Breast epithelium (tissue), 4 donors: ENCODE measurements around the gene LBX1. TPM values are rescaled to one million over a fixed set of nuclear protein-coding genes. Genes with fewer than 3 reads are reported as not detected.

Source experiments
- DNase-seq, 2 donors: peaks; one replicate each; pipeline ENCODE4 v3.0.0-alpha.2; 2019; ENCODE audit warnings: low spot score in 2 of 2
- H3K27ac ChIP-seq, 2 donors: fragments of 200-600 bp; sonication (generic) in 1 of 2; one replicate each; pipeline ENCODE4 v1.5.1; 2016 to 2019; ENCODE audit warnings: mild to moderate bottlenecking in 1 of 2
- H3K27me3 ChIP-seq, 2 donors: fragments of 200-600 bp; sonication (generic) in 1 of 2; one replicate each; pipeline versions ENCODE4 v1.5.1 to v1.6.0; 2017 to 2019; ENCODE audit warnings: control low read depth in 1 of 2, mild to moderate bottlenecking in 1 of 2
- H3K36me3 ChIP-seq: fragments of 200-600 bp; one replicate; pipeline ENCODE4 v1.5.1; 2019
- H3K4me1 ChIP-seq, 2 donors: fragments of 200-600 bp; sonication (generic); one replicate each; pipeline ENCODE4 v1.5.1; 2016 to 2019; ENCODE audit warnings: control low read depth in 1 of 2
- H3K4me3 ChIP-seq, 3 donors: fragments of 200-600 bp; sonication (generic); 1 replicate in 2 of 3; 2 replicates in 1 of 3; pipeline ENCODE4 v1.5.1; 2016 to 2019; ENCODE audit warnings: mild to moderate bottlenecking in 3 of 3, moderate library complexity in 2 of 3
- H3K9me3 ChIP-seq, 2 donors: fragments of 200-600 bp; sonication (generic) in 1 of 2; one replicate each; pipeline ENCODE4 v1.5.1; 2016 to 2019; ENCODE audit warnings: control low read depth in 1 of 2
- CTCF ChIP-seq, 3 donors: fragments of 450-650 bp; IDR thresholded peaks; one replicate each; pipeline ENCODE4 v1.5.1; 2016 to 2017; ENCODE audit warnings: antibody characterized with exemption in 3 of 3, mild to moderate bottlenecking in 3 of 3, moderate library complexity in 3 of 3
- POLR2A ChIP-seq: fragments of 450-650 bp; IDR thresholded peaks from one replicate; pipeline ENCODE4 v1.6.1; 2016; ENCODE audit warnings: antibody characterized with exemption, mild to moderate bottlenecking, moderate library complexity
- POLR2AphosphoS5 ChIP-seq, 3 donors: sonication (generic); formaldehyde crosslinking; IDR thresholded peaks; one replicate each; pipeline ENCODE4 v1.6.1; 2017; ENCODE audit warnings: antibody characterized with exemption in 3 of 3
- intact Hi-C: fragments of 100-400 bp; cut with DNase I; formaldehyde crosslinking; loops from one replicate; pipeline ENCODE4 v1.15.1; 2023; ENCODE audit warnings: low total_unique reads
- total RNA-seq, 3 donors: library from RNA; depleted of rRNA; stranded (reverse); fragments of >200 nt; gene quantifications; one replicate each; pipeline ENCODE4 v1.1.0, GENCODE V29; 2016

The LBX1 gene
- total RNA-seq, 3 donors from 2014 or later: not detected

GRCh38 chr10:101224910-101225823 is 4.1 kb downstream of the LBX1 start:
- Histone ChIP-seq H3K4me1 (peaks cover 14 to 38% of the 10 kb centered on the region in 2 donors), H3K27me3 (peaks cover 23 to 100% of the 10 kb centered on the region in 2 donors), H3K36me3 (no peaks in the 10 kb centered on the region), H3K4me3 (peak overlapping the region; percentile 17 to 56 (median 22)), H3K9me3 (no peaks in the 10 kb centered on the region), H3K27ac (no peak overlapping the region)
- no peak for TF ChIP-seq POLR2A
- no peak for TF ChIP-seq POLR2AphosphoS5 (IDR thresholded peaks at IDR 0.05)
- TF ChIP-seq CTCF (IDR thresholded peaks at IDR 0.05): no peak
- intact Hi-C loops: no loop called here
- no peak for DNase-seq

DNA sequence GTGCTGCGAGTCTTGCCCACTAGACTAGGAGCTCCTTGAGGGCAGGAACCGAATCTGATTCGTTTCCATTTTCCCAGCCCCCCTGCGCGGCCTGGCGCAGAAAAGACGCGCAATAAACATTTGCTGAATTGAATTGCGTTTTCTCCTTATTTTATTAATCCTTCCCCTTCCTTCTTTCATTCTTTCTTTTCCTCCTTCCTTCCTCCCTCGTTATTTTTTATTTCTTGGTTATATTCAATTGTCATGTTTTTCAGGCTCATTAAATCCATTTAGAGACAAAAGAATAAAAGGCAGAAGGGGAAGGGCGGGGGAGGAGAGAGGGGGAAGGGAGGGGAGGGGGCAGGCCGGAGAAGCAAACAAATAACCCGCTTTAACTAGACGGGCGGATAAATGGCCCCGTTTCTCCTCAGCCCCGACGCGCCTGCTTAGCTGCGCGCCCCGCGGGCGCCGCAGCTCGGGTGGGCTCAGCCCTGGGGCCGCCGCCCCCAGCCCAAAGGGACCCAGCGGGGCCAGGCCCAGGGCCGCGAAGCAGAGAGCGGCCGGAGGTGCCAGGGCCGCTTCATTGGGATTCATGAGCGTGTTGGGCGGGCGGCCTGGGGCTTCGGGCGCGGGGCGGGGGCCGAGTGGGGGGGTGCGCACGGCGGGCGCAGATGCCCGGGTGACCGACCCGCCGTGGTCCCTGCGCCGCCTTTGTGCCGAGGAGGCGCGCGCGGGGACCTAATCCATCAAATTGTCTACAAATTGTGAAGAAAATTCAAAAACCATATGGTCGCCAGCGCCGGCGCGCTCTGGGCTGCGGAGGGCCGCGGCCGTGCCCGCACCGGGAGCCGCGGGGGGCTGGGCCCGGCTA is 5.0 kb downstream of the LBX1 start:
- no peak overlapping the region for H3K27ac ChIP-seq
- peaks cover 8 to 30% of the 10 kb centered on the region in 2 donors for H3K4me1 ChIP-seq
- no peaks in the 10 kb centered on the region for H3K36me3 ChIP-seq
- intact Hi-C loops: no loop called here
- H3K27me3 ChIP-seq: peaks cover 21 to 100% of the 10 kb centered on the region in 2 donors
- no peaks in the 10 kb centered on the region for H3K9me3 ChIP-seq
- DNase-seq: no peak
- TF ChIP-seq POLR2A (no peak), CTCF (IDR thresholded peaks at IDR 0.05) (no peak), POLR2AphosphoS5 (IDR thresholded peaks at IDR 0.05) (no peak)
- H3K4me3 ChIP-seq: peak overlapping the region in 1 of 3 donors; percentile 70

- Histone ChIP-seq H3K9me3 (no peaks in the 10 kb centered on the region), H3K27me3 (peaks cover 13 to 100% of the 10 kb centered on the region in 2 donors), H3K36me3 (no peaks in the 10 kb centered on the region), H3K4me1 (peaks cover 2 to 24% of the 10 kb centered on the region in 2 donors), H3K27ac (no peak overlapping the region), H3K4me3 (peak overlapping the region; percentile 37 to 70 (median 44))
- TF ChIP-seq POLR2AphosphoS5 (IDR thresholded peaks at IDR 0.05): no peak
- TF ChIP-seq POLR2A: no peak
- no peak for TF ChIP-seq CTCF (IDR thresholded peaks at IDR 0.05)
- no peak for DNase-seq
- intact Hi-C loops: no loop called here
Measured at GRCh38 chr10:101223274-101224059, 5.8 kb downstream of the LBX1 start.

DNA sequence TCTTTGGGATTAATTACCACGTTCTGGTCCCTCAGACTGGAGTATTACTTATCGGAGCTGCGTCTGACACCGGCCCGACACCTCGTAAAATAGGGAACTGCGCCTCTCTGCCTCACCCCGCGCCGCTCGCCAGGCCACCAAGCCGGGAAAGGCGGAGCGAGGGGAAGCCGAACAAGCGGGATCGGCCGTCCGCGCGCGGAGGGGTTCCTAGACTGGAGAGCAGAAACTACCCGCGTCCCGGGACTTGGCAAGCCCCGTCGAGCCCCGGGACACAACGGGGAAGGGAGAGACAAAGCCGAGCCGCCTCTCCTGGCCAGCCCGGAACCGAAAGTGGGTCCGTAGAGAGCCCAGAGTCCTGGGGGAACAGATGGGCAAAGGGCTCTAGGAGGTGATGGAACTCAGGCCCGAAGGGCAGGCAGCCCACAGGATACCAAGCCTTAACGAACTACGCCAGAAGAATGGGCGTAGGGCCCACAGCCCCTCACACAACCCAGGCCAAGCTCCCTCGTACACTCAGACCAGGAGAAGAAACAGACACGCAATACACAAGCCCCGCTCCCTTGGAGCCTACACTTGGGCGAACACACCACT is 6.5 kb downstream of the LBX1 start:
- Histone ChIP-seq H3K4me1 (peaks cover 0 to 23% of the 10 kb centered on the region in 2 donors), H3K4me3 (peak overlapping the region; percentile 37 to 70 (median 44)), H3K27me3 (peaks cover 13 to 100% of the 10 kb centered on the region in 2 donors), H3K27ac (no peak overlapping the region), H3K9me3 (no peaks in the 10 kb centered on the region), H3K36me3 (no peaks in the 10 kb centered on the region)
- TF ChIP-seq POLR2AphosphoS5 (IDR thresholded peaks at IDR 0.05) (no peak), POLR2A (no peak), CTCF (IDR thresholded peaks at IDR 0.05) (no peak)
- no peak for DNase-seq
- intact Hi-C loops: no loop called here
